Activated CD4-positive, alpha-beta memory T cell treated with anti-CD3 and anti-CD28 coated beads for 36 hours (primary cell): ENCODE results near the gene TMEM182. TPM values are rescaled to one million over a fixed set of nuclear protein-coding genes. Genes with fewer than 3 reads are reported as not detected.

Experiments
- CTCF ChIA-PET: fragments of 350-600 bp; sonication (Branson Sonifier 250); formaldehyde crosslinking; loops from one replicate; lab custom pipeline; 2021; ENCODE audit warnings: antibody characterized with exemption, inconsistent platforms; lab: Charles Lee
- POLR2A ChIA-PET: fragments of 350-600 bp; sonication (Branson Sonifier 250); formaldehyde crosslinking; loops from one replicate; lab custom pipeline; 2021; ENCODE audit warnings: antibody characterized with exemption; lab: Charles Lee
- DNase-seq: peaks from one replicate; pipeline ENCODE4 v3.0.0-alpha.2; 2020
- H3K27ac Mint-ChIP-seq: one replicate; pipeline ENCODE4 v1.8.0; 2021; ENCODE audit warnings: mixed read lengths
- H3K27me3 Mint-ChIP-seq: one replicate; pipeline ENCODE4 v1.8.0; 2021; ENCODE audit warnings: mixed read lengths
- H3K36me3 Mint-ChIP-seq: one replicate; pipeline ENCODE4 v1.8.0; 2021; ENCODE audit warnings: mixed read lengths
- H3K4me1 Mint-ChIP-seq: one replicate; pipeline ENCODE4 v1.8.0; 2021; ENCODE audit warnings: low read depth, mixed read lengths
- H3K4me3 Mint-ChIP-seq: one replicate; pipeline ENCODE4 v1.8.0; 2021; ENCODE audit warnings: mild to moderate bottlenecking, mixed read lengths
- H3K9me3 Mint-ChIP-seq: one replicate; pipeline ENCODE4 v1.8.0; 2021; ENCODE audit warnings: mixed read lengths
- intact Hi-C: fragments of 100-400 bp; cut with micrococcal nuclease; formaldehyde crosslinking; loops from one replicate; pipeline ENCODE4 v1.15.1; 2023
- total RNA-seq, 2 experiments: library from RNA; stranded (reverse); gene quantifications; one replicate each; pipeline ENCODE4 v1.2.3, GENCODE V29; 2021

TMEM182 gene
- total RNA-seq, 2 experiments from 2014 or later: 3.8 to 5.8 TPM

- Mint-ChIP-seq H3K27me3 (no peaks in the 10 kb centered on the region), H3K4me1 (no peaks in the 10 kb centered on the region), H3K36me3 (no peaks in the 10 kb centered on the region), H3K9me3 (no peaks in the 10 kb centered on the region), H3K27ac (no peak overlapping the region), H3K4me3 (no peak overlapping the region)
- DNase-seq: no peak
- CTCF ChIA-PET: no interaction called here
- POLR2A ChIA-PET: no interaction called here
- intact Hi-C loops: no loop called here
These were observed 18.6 kb upstream of the TMEM182 start for GRCh38 chr2:102743259-102743658.

GRCh38 chr2:102748107-102748506, 13.7 kb upstream of the TMEM182 start:
- no peaks in the 10 kb centered on the region for H3K27me3 Mint-ChIP-seq
- H3K4me1 Mint-ChIP-seq: no peaks in the 10 kb centered on the region
- no peak overlapping the region for H3K4me3 Mint-ChIP-seq
- H3K27ac Mint-ChIP-seq: no peak overlapping the region
- ChIA-PET CTCF (interaction anchor here (1.1 kb wide), 1 partner anchor 17 kb away, joined by 3 read pairs; no protein-coding TSS in a partner anchor), POLR2A (no interaction called here)
- DNase-seq: no peak
- intact Hi-C loops: no loop called here
- H3K36me3 Mint-ChIP-seq: no peaks in the 10 kb centered on the region
- no peaks in the 10 kb centered on the region for H3K9me3 Mint-ChIP-seq

DNA sequence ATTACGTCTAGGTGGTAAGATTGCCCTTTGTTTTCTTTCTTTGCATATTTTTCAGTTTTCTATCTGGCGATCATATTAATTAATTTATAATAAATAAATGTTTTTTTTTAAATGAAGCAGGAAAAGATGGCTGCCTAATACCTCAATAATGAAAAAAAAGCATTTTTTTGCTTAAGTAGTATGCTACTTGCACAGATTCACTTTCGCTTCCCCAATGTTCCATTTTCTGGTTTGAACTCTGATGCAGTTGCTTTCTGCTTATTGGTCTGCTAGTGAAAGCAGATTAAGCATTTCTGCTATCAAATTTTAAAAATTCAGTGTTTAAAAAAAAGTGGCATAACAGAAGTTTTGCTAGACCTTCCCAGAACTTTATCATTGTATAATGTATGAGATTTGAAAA, 11.9 kb upstream of the TMEM182 start:
- Mint-ChIP-seq H3K4me3 (no peak overlapping the region), H3K27ac (no peak overlapping the region), H3K27me3 (no peaks in the 10 kb centered on the region), H3K4me1 (no peaks in the 10 kb centered on the region), H3K9me3 (no peaks in the 10 kb centered on the region), H3K36me3 (no peaks in the 10 kb centered on the region)
- CTCF ChIA-PET: interaction anchor here (1.2 to 7.0 kb wide), 2 partner anchors 11 to 55 kb away, joined by 3 to 99 read pairs; no protein-coding TSS in a partner anchor
- DNase-seq: no peak
- intact Hi-C loops: no loop called here
- POLR2A ChIA-PET: no interaction called here

- Mint-ChIP-seq H3K27ac (no peak overlapping the region), H3K9me3 (no peaks in the 10 kb centered on the region), H3K27me3 (no peaks in the 10 kb centered on the region), H3K4me3 (no peak overlapping the region), H3K36me3 (no peaks in the 10 kb centered on the region), H3K4me1 (no peaks in the 10 kb centered on the region)
- intact Hi-C loops: loop anchor here (1.0 kb wide), 1 partner anchor 53 kb away; no protein-coding TSS in a partner anchor
- ChIA-PET POLR2A (no interaction called here), CTCF (interaction anchor here (0.6 to 7.0 kb wide), 23 partner anchors 9 to 513 kb away, joined by 3 to 99 read pairs (median 5); partner anchors contain the start of gene TMEM182)
- DNase-seq: peak; percentile 33
These were observed 8.2 kb upstream of the TMEM182 start for GRCh38 chr2:102753563-102754159.

GRCh38 chr2:102754456-102755145, 7.2 kb upstream of the TMEM182 start:
- POLR2A ChIA-PET: no interaction called here
- DNase-seq: no peak
- CTCF ChIA-PET: interaction anchor here (0.9 to 7.0 kb wide), 9 partner anchors 8 to 514 kb away, joined by 3 to 99 read pairs (median 9); a partner anchor contains a TSS
- Mint-ChIP-seq H3K27me3 (no peaks in the 10 kb centered on the region), H3K4me1 (no peaks in the 10 kb centered on the region), H3K9me3 (no peaks in the 10 kb centered on the region), H3K36me3 (no peaks in the 10 kb centered on the region), H3K27ac (no peak overlapping the region), H3K4me3 (no peak overlapping the region)
- intact Hi-C loops: no loop called here

GRCh38 chr2:102755284-102755683, 6.5 kb upstream of the TMEM182 start:
- no peaks in the 10 kb centered on the region for H3K27me3 Mint-ChIP-seq
- intact Hi-C loops: no loop called here
- no peaks in the 10 kb centered on the region for H3K36me3 Mint-ChIP-seq
- no peak for DNase-seq
- H3K27ac Mint-ChIP-seq: no peak overlapping the region
- no peaks in the 10 kb centered on the region for H3K4me1 Mint-ChIP-seq
- POLR2A ChIA-PET: no interaction called here
- CTCF ChIA-PET: interaction anchor here (0.9 to 7.0 kb wide), 6 partner anchors 8 to 50 kb away, joined by 3 to 99 read pairs (median 10); a partner anchor contains a TSS
- no peak overlapping the region for H3K4me3 Mint-ChIP-seq
- H3K9me3 Mint-ChIP-seq: no peaks in the 10 kb centered on the region

DNA sequence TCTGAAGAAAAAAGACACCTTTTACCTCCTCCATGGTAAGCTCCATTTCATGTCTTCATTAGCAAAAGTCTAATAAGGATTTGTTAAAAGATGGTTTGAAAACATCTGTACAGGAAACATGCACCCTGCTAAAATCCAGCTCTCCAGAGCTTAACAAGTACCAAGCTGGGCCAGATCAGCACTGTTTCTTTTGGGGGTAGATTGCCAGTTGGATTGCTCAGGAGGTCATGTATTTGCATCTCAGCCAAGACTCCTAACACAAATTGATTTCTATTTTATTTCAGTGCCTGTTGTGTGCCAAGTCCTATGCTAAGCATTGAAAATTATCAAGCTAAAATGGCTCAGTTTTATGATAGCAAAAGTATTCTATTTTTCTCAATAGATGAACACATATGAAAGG, 3.4 kb upstream of the TMEM182 start:
- Mint-ChIP-seq H3K27me3 (no peaks in the 10 kb centered on the region), H3K27ac (no peak overlapping the region), H3K4me3 (no peak overlapping the region), H3K9me3 (no peaks in the 10 kb centered on the region), H3K4me1 (no peaks in the 10 kb centered on the region), H3K36me3 (peaks cover 3% of the 10 kb centered on the region)
- DNase-seq: no peak
- intact Hi-C loops: no loop called here
- ChIA-PET CTCF (interaction anchor here (0.8 kb wide), 1 partner anchor 47 kb away, joined by 3 read pairs; no protein-coding TSS in a partner anchor), POLR2A (no interaction called here)

GRCh38 chr2:102764083-102764482, 2.3 kb downstream of the TMEM182 start:
- H3K27me3 Mint-ChIP-seq: no peaks in the 10 kb centered on the region
- H3K4me3 Mint-ChIP-seq: no peak overlapping the region
- CTCF ChIA-PET: interaction anchor here (2.8 to 3.1 kb wide), 2 partner anchors 11 kb away, joined by 14 to 24 read pairs; no protein-coding TSS in a partner anchor
- H3K36me3 Mint-ChIP-seq: peaks cover 11% of the 10 kb centered on the region
- no peaks in the 10 kb centered on the region for H3K4me1 Mint-ChIP-seq
- intact Hi-C loops: no loop called here
- no peak overlapping the region for H3K27ac Mint-ChIP-seq
- no peak for DNase-seq
- H3K9me3 Mint-ChIP-seq: no peaks in the 10 kb centered on the region
- POLR2A ChIA-PET: no interaction called here

DNA sequence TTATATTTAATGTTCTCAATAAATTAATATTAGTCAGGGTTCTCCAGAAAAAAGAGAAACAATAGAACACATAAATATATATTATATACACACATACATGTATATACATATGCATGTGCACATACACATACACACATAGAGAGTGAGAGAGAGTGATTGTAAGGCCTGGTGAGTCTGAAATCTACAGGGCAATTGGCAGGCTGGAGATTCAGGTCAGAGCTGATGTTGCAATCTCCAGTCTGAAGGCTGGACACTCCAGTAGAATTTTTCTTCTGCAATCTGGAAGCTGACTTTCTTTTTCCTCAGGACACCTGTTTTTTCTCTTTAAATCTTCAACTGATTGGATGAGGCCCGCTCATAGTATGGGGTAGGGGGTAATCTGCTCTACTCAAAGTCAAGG, 3.2 kb downstream of the TMEM182 start:
- DNase-seq: no peak
- Mint-ChIP-seq H3K27ac (no peak overlapping the region), H3K4me3 (no peak overlapping the region), H3K9me3 (no peaks in the 10 kb centered on the region), H3K36me3 (peaks cover 15% of the 10 kb centered on the region), H3K27me3 (no peaks in the 10 kb centered on the region), H3K4me1 (no peaks in the 10 kb centered on the region)
- intact Hi-C loops: no loop called here
- POLR2A ChIA-PET: no interaction called here
- CTCF ChIA-PET: interaction anchor here (0.7 to 2.8 kb wide), 3 partner anchors 10 to 18 kb away, joined by 3 to 14 read pairs (median 4); no protein-coding TSS in a partner anchor

DNA sequence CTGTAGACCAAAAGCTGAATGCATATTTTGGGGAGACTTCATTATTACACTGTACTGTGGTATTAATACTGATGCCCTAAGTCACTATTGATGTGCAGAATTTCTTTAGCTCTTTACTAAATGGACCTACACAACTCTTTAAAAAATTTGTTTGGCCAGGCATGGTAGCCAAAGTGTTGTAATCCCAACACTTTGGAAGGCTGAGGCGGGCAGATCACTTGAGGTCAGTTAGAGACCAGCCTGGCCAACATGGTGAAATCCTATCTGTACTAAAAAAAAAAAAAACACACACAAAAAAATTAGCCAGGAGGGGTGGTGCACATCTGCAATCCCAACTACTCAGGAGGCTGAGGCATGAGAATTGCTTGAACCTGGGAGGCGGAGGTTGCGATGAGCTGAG, 6.4 kb downstream of the TMEM182 start:
- no peak overlapping the region for H3K27ac Mint-ChIP-seq
- H3K27me3 Mint-ChIP-seq: no peaks in the 10 kb centered on the region
- ChIA-PET CTCF (interaction anchor here (1.8 kb wide), 1 partner anchor 15 kb away, joined by 9 read pairs; no protein-coding TSS in a partner anchor), POLR2A (no interaction called here)
- no peak for DNase-seq
- intact Hi-C loops: no loop called here
- no peak overlapping the region for H3K4me3 Mint-ChIP-seq
- no peaks in the 10 kb centered on the region for H3K4me1 Mint-ChIP-seq
- peaks cover 16% of the 10 kb centered on the region for H3K36me3 Mint-ChIP-seq
- H3K9me3 Mint-ChIP-seq: no peaks in the 10 kb centered on the region

DNA sequence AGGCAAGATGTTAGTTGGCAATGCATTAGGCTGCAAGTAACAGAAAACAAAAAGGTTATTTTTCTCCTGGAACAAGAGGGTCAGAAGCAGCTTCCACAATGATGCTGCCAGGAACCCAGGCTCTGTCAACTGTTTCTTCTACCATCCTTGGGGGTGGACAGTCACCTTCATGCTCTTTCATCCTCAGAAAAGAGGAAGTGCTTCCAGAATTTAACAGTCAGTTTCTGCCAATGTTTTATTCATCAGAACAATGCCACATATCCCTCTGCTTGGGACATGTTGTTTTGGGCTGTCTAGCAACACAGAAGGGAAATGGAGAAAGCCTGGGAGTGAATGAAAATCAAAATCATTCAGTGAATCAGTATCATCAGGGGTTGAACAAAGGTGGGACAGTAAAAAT, 7.1 kb downstream of the TMEM182 start:
- Mint-ChIP-seq H3K4me3 (no peak overlapping the region), H3K36me3 (peaks cover 16% of the 10 kb centered on the region), H3K4me1 (no peaks in the 10 kb centered on the region), H3K27me3 (no peaks in the 10 kb centered on the region), H3K27ac (no peak overlapping the region), H3K9me3 (no peaks in the 10 kb centered on the region)
- intact Hi-C loops: no loop called here
- ChIA-PET POLR2A (no interaction called here), CTCF (interaction anchor here (1.8 kb wide), 1 partner anchor 15 kb away, joined by 9 read pairs; no protein-coding TSS in a partner anchor)
- no peak for DNase-seq

DNA sequence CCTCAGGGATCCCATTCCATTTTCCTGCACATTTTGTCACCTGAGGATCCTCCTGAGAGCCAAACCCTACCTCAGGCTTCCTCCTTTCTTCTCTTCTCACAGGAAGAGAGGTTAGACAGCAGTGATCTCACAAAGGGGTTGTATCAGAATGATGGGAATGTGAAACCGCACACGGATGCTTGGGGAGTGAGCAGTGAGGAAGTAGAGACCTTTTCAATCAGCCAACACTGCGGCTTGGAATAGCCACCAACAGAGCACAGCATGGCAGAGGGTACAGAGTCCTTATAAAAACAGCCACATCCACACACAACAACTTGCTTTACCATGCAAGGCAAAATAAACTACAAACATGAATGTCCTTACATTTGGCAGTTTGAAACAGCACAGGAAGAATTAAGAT, 8.7 kb downstream of the TMEM182 start:
- ChIA-PET POLR2A (no interaction called here), CTCF (no interaction called here)
- DNase-seq: no peak
- intact Hi-C loops: no loop called here
- no peak overlapping the region for H3K4me3 Mint-ChIP-seq
- no peaks in the 10 kb centered on the region for H3K9me3 Mint-ChIP-seq
- no peaks in the 10 kb centered on the region for H3K27me3 Mint-ChIP-seq
- no peak overlapping the region for H3K27ac Mint-ChIP-seq
- peaks cover 12% of the 10 kb centered on the region for H3K36me3 Mint-ChIP-seq
- no peaks in the 10 kb centered on the region for H3K4me1 Mint-ChIP-seq
